ENCODE measurements around the gene FUOM. TPM values are rescaled to one million over a fixed set of nuclear protein-coding genes. Genes with fewer than 3 reads are reported as not detected.

Gene FUOM
- total and polyA plus RNA-seq, 2 of the 4 experiments (the other 2 are of a cell fraction): 26.3 to 52.8 TPM

GRCh38 chr10:133310789-133311188 lies 47.0 kb downstream of the FUOM start:
- no peak overlapping the region for H2BK15ac ChIP-seq (ENCODE audit: low read depth, low read length)
- peaks cover 11% of the 10 kb centered on the region; the same call in 1 of the 2 replicates for H3K9me1 ChIP-seq (ENCODE audit: insufficient read depth, low read length)
- H4K8ac ChIP-seq (ENCODE audit: low read depth in 2 of 2, low read length in 2 of 2): no peak overlapping the region
- WGBS, 2 experiments (ENCODE audit: extremely low coverage in 2 of 2, insufficient read length in 1 of 2): 80% methylated on average over 1 of the region's 8 CpGs; no CpG with 5 or more reads in 1 of the 2 experiments
- dilution Hi-C loops (cut with HindIII; ENCODE audit: low sequenced_read_pairs, unreplicated experiment): no loop called here
- peaks cover 24% of the 10 kb centered on the region for H4K20me1 ChIP-seq (ENCODE audit: insufficient read depth, low read length)
- H4K5ac ChIP-seq (ENCODE audit: low read depth, low read length): no peak overlapping the region
- H3K4ac ChIP-seq (ENCODE audit: low read depth, low read length): no peak overlapping the region
- H3K27ac ChIP-seq (ENCODE audit: insufficient read depth, low read length): no peak overlapping the region
- H4K91ac ChIP-seq (ENCODE audit: insufficient read depth, low read depth, low read length): no peak overlapping the region
- TF ChIP-seq ELK1 (IDR thresholded peaks at IDR 0.05; ENCODE audit: borderline replicate concordance, low read depth, low read length): no peak
- TF ChIP-seq MAFK (IDR thresholded peaks at IDR 0.05; ENCODE audit: low read depth, low read length): 0 out of 2 replicates have a peak, but pooled peaks have one; percentile 21
- ChIA-PET CTCF (no interaction called here), POLR2A (ENCODE audit: unreplicated experiment) (no interaction called here)
- H3K79me1 ChIP-seq (ENCODE audit: low read depth in 1 of 2, low read length in 2 of 2): peaks cover 7 to 32% of the 10 kb centered on the region in 2 experiments
- ATAC-seq (ENCODE audit: low read depth) (no peak), DNase-seq (no peak)
- no peak overlapping the region for H3K9ac ChIP-seq (ENCODE audit: low read depth, low read length)
- no peak overlapping the region for H2AK5ac ChIP-seq (ENCODE audit: low read depth, low read length)
- no peak overlapping the region for H2BK120ac ChIP-seq (ENCODE audit: low read depth, low read length)
- H3K9me3 ChIP-seq (ENCODE audit: control insufficient read depth, insufficient read depth, low read length): no peaks in the 10 kb centered on the region
- H3K27me3 ChIP-seq (ENCODE audit: control insufficient read depth, insufficient read depth, low read length): no peaks in the 10 kb centered on the region
- intact Hi-C loops (cut with micrococcal nuclease): no loop called here
- no peak overlapping the region for H2BK5ac ChIP-seq (ENCODE audit: low read depth, low read length, poor library complexity, severe bottlenecking)
- H2BK20ac ChIP-seq (ENCODE audit: low read depth, low read length): no peak overlapping the region
- H2AFZ ChIP-seq (replicated peaks; ENCODE audit: low read length, poor library complexity): no peak overlapping the region
- no peak overlapping the region for H3K4me3 ChIP-seq (ENCODE audit: insufficient read depth, low read depth, low read length)
- H3K14ac ChIP-seq (replicated peaks; ENCODE audit: low read depth, low read length): no peak overlapping the region
- H3K36me3 ChIP-seq (ENCODE audit: control insufficient read depth, insufficient read depth, low read length): peaks cover 14% of the 10 kb centered on the region; the same call in 1 of the 2 replicates
- no peak overlapping the region for H3K4me2 ChIP-seq (ENCODE audit: low read depth, low read length)
- no peak overlapping the region for H3K23ac ChIP-seq (ENCODE audit: low read depth, low read length)
- no peak overlapping the region for H3K18ac ChIP-seq (ENCODE audit: low read depth, low read length)
- no peak overlapping the region for H2AK9ac ChIP-seq (replicated peaks; ENCODE audit: low read depth, low read length, poor library complexity)
- in situ Hi-C loops (cut with MboI; ENCODE audit: low sequenced_read_pairs): no loop called here
- H3K4me1 ChIP-seq (ENCODE audit: control insufficient read depth, insufficient read depth, low read length): peaks cover 8% of the 10 kb centered on the region
- no TSS peak for BruUV-seq (replicated peaks)
- H3K56ac ChIP-seq (ENCODE audit: extremely low read depth, insufficient read depth, low read length): no peak overlapping the region
